Keratinocyte (primary cell): ENCODE results near the gene DDX51. TPM values are rescaled to one million over a fixed set of nuclear protein-coding genes. Genes with fewer than 3 reads are reported as not detected.

Experiments
- DNase-seq: peaks from one replicate; pipeline ENCODE4 v3.0.0-alpha.2; 2011; ENCODE audit warnings: low read depth, missing footprints, low spot score
- FAIRE-seq: peaks from 2 replicates; lab custom pipeline; 2011; peaks lifted over from hg19 to GRCh38; lab: Jason Lieb, UNC
- H2AFZ ChIP-seq: 2 replicates; pipeline ENCODE4 v1.6.0; 2012; ENCODE audit warnings: low read length, control low read depth, inconsistent platforms; ENCODE audit not compliant: control insufficient read depth
- H3K27ac ChIP-seq: 2 replicates; pipeline ENCODE4 v1.5.1; 2011; ENCODE audit warnings: low read length; ENCODE audit not compliant: control insufficient read depth, insufficient read depth
- H3K27me3 ChIP-seq: 3 replicates; pipeline ENCODE4 v1.6.0; 2011; ENCODE audit warnings: low read length; ENCODE audit not compliant: control insufficient read depth, insufficient read depth; ENCODE audit errors: extremely low read depth
- H3K36me3 ChIP-seq, 2 experiments: 2 replicates in 1 of 2; 3 replicates in 1 of 2; pipeline ENCODE4 v1.5.1; 2011; ENCODE audit warnings: low read length in 2 of 2, mild to moderate bottlenecking in 1 of 2; ENCODE audit not compliant: control insufficient read depth in 2 of 2, insufficient read depth in 2 of 2; ENCODE audit errors: extremely low read depth in 1 of 2
- H3K4me1 ChIP-seq: 3 replicates; pipeline ENCODE4 v1.5.1; 2011; ENCODE audit warnings: low read length; ENCODE audit not compliant: control insufficient read depth, insufficient read depth; ENCODE audit errors: extremely low read depth
- H3K4me2 ChIP-seq: 3 replicates; pipeline ENCODE4 v1.6.0; 2011; ENCODE audit warnings: low read depth, low read length; ENCODE audit not compliant: control insufficient read depth, insufficient read depth; ENCODE audit errors: extremely low read depth
- H3K4me3 ChIP-seq, 3 experiments: fragments of 200-600 bp in 1 of 3; sonication (generic) in 1 of 3; 2 replicates in 2 of 3; 3 replicates in 1 of 3; pipeline ENCODE4 v1.5.1; 2011 to 2016; ENCODE audit warnings: low read length in 3 of 3, mild to moderate bottlenecking in 3 of 3, control low read depth in 2 of 3, inconsistent platforms in 1 of 3, low read depth in 1 of 3, mixed read lengths in 1 of 3, mixed run types in 1 of 3, moderate library complexity in 1 of 3; ENCODE audit not compliant: control insufficient read depth in 2 of 3, insufficient read depth in 2 of 3; ENCODE audit errors: extremely low read depth in 1 of 3
- H3K79me2 ChIP-seq: 2 replicates; pipeline ENCODE4 v1.6.0; 2012; ENCODE audit warnings: low read length; ENCODE audit not compliant: control insufficient read depth, insufficient read depth
- H3K9ac ChIP-seq: 3 replicates; pipeline ENCODE4 v1.6.0; 2011; ENCODE audit warnings: low read length; ENCODE audit not compliant: control insufficient read depth, insufficient read depth; ENCODE audit errors: extremely low read depth
- H3K9me1 ChIP-seq: 3 replicates; pipeline ENCODE4 v1.6.0; 2011; ENCODE audit warnings: low read length; ENCODE audit not compliant: control insufficient read depth, insufficient read depth; ENCODE audit errors: extremely low read depth
- H3K9me3 ChIP-seq: 2 replicates; pipeline ENCODE4 v1.5.1; 2012; ENCODE audit warnings: low read depth, low read length; ENCODE audit not compliant: control insufficient read depth
- H4K20me1 ChIP-seq: 3 replicates; pipeline ENCODE4 v1.6.0; 2011; ENCODE audit warnings: low read length; ENCODE audit not compliant: control insufficient read depth, insufficient read depth; ENCODE audit errors: extremely low read depth
- CTCF ChIP-seq, 3 experiments: IDR thresholded peaks in 1 of 3; conservative IDR thresholded peaks in 1 of 3; optimal IDR thresholded peaks in 1 of 3; 2 replicates in 2 of 3; 3 replicates in 1 of 3; pipeline versions ENCODE3 to v1.5.1; 2011; ENCODE audit warnings: low read length in 3 of 3, mild to moderate bottlenecking in 3 of 3, moderate library complexity in 2 of 3, control low read depth in 1 of 3, inconsistent platforms in 1 of 3; ENCODE audit not compliant: insufficient read depth in 2 of 3; ENCODE audit errors: extremely low read depth in 1 of 3
- EZH2 ChIP-seq: IDR thresholded peaks from one replicate; pipeline ENCODE4 v1.6.1; 2012; ENCODE audit warnings: inconsistent platforms, mild to moderate bottlenecking, low read length, moderate library complexity
- dilution Hi-C: fragments of 300-500 bp; cut with MboI; formaldehyde crosslinking; loops from one replicate; pipeline ENCODE4 v1.7.0; 2020; ENCODE audit warnings: low sequenced_read_pairs; ENCODE audit not compliant: extremely low pct_ligation_motif_present
- polyA plus RNA-seq, 5 experiments: library from polyadenylated mRNA; depleted of rRNA in 3 of 5; stranded (reverse) in 3 of 5; stranded (forward) in 1 of 5; unstranded in 1 of 5; fragments of >200 nt; gene quantifications; 1 replicate in 1 of 5; 2 replicates in 3 of 5; 3 replicates in 1 of 5; pipeline versions ENCODE4 v1.2.1 to v1.2.3, GENCODE V29; 2011 to 2012; ENCODE audit warnings: missing spikeins in 2 of 5, low read depth in 1 of 5, low replicate concordance in 1 of 5

DDX51 gene
- polyA plus RNA-seq, 1 donor (not counting 4 experiments of a cell fraction or from before 2014, with no cell fraction given), result 7.4 TPM

- Histone ChIP-seq H3K4me2 (no peak overlapping the region), H3K4me3 (no peak overlapping the region)
Observed at GRCh38 chr12:132190834-132191500, 46.8 kb upstream of the DDX51 start.

GRCh38 chr12:132190012-132190755 is 46.1 kb upstream of the DDX51 start:
- Histone ChIP-seq H3K9me3 (peaks cover 9% of the 10 kb centered on the region), H4K20me1 (no peaks in the 10 kb centered on the region), H3K27ac (no peak overlapping the region), H2AFZ (peak overlapping the region; percentile 24), H3K4me2 (peak overlapping the region; percentile 79), H3K4me3 (peak overlapping the region; percentile 24 to 57 (median 29)), H3K36me3 (no peaks in the 10 kb centered on the region), H3K79me2 (no peaks in the 10 kb centered on the region), H3K27me3 (peaks cover 5% of the 10 kb centered on the region), H3K4me1 (peaks cover 3% of the 10 kb centered on the region), H3K9ac (peak overlapping the region; percentile 2), H3K9me1 (no peaks in the 10 kb centered on the region)
- TF ChIP-seq EZH2 (no peak), CTCF (optimal IDR thresholded peaks at IDR 0.05 in 1 of 3, IDR thresholded peaks at IDR 0.05 in 1 of 3, conservative IDR thresholded peaks at IDR 0.05 in 1 of 3; ENCODE audit: extremely low read depth in 1 of 3, insufficient read depth in 2 of 3, low read length in 3 of 3) (no peak)
- FAIRE-seq (no peak), DNase-seq (no peak)
- dilution Hi-C loops, result no loop called here

More at GRCh38 chr12:132190834-132191500, 46.8 kb upstream of the DDX51 start:
- FAIRE-seq, result no peak
- Histone ChIP-seq H2AFZ (no peak overlapping the region), H3K9ac (no peak overlapping the region), H3K36me3 (no peaks in the 10 kb centered on the region), H4K20me1 (no peaks in the 10 kb centered on the region), H3K9me3 (peaks cover 9% of the 10 kb centered on the region), H3K27ac (no peak overlapping the region), H3K4me1 (peaks cover 3% of the 10 kb centered on the region), H3K27me3 (peaks cover 5% of the 10 kb centered on the region), H3K79me2 (no peaks in the 10 kb centered on the region), H3K9me1 (no peaks in the 10 kb centered on the region)
- TF ChIP-seq CTCF (optimal IDR thresholded peaks at IDR 0.05 in 1 of 3, IDR thresholded peaks at IDR 0.05 in 1 of 3, conservative IDR thresholded peaks at IDR 0.05 in 1 of 3; ENCODE audit: extremely low read depth in 1 of 3, insufficient read depth in 2 of 3, low read length in 3 of 3) (no peak), EZH2 (no peak)
- DNase-seq, result no peak
- dilution Hi-C loops, result no loop called here
